Stimulated activated CD4-positive, alpha-beta T cell treated with anti-CD3 and anti-CD28 coated beads, Interleukin-15, amount 100 ng/mL, for 1 hour (primary cell): ENCODE results near the gene ACVRL1.

ENCODE experiments used
- DNase-seq, 2 donors: peaks; one replicate each; pipeline ENCODE4 v3.0.0-alpha.2; 2020; ENCODE audit warnings: low read depth in 1 of 2, low spot score in 1 of 2

The ACVRL1 gene

GRCh38 chr12:51962737-51963136 lies 55.4 kb downstream of the ACVRL1 start:
- no peak for DNase-seq

GRCh38 chr12:51963477-51963876 lies 56.2 kb downstream of the ACVRL1 start:
- DNase-seq = no peak

GRCh38 chr12:51969643-51970042 lies 62.3 kb downstream of the ACVRL1 start:
- no peak for DNase-seq

- no peak for DNase-seq
Measured at GRCh38 chr12:51970904-51971646, 63.8 kb downstream of the ACVRL1 start.

- no peak for DNase-seq
Measured at GRCh38 chr12:51971679-51972421, 64.5 kb downstream of the ACVRL1 start.

- no peak for DNase-seq
Measured at GRCh38 chr12:51972422-51972812, 65.1 kb downstream of the ACVRL1 start.

GRCh38 chr12:51972849-51973273 lies 65.6 kb downstream of the ACVRL1 start:
- DNase-seq = no peak
